GM12873 (cell line): ENCODE data around the gene CPNE6.

Experiments used
- CTCF ChIP-seq: IDR thresholded peaks from 2 replicates; pipeline ENCODE4 v1.5.1; 2012; ENCODE audit warnings: low read depth, mild to moderate bottlenecking, moderate library complexity, low read length, control low read depth; ENCODE audit not compliant: insufficient read depth; ENCODE audit errors: missing control alignments

The CPNE6 gene

GRCh38 chr14:24084440-24084839 lies 13.1 kb downstream of the CPNE6 start:
- TF ChIP-seq CTCF, result no peak

GRCh38 chr14:24085215-24085614 lies 13.9 kb downstream of the CPNE6 start:
- no peak for TF ChIP-seq CTCF

GRCh38 chr14:24086193-24086955 lies 15.0 kb downstream of the CPNE6 start:
- no peak for TF ChIP-seq CTCF

GRCh38 chr14:24087004-24087403 lies 15.6 kb downstream of the CPNE6 start:
- TF ChIP-seq CTCF, result no peak

GRCh38 chr14:24088095-24088494 lies 16.7 kb downstream of the CPNE6 start:
- TF ChIP-seq CTCF, result no peak

- no peak for TF ChIP-seq CTCF
Observed at GRCh38 chr14:24089890-24090289, 18.5 kb downstream of the CPNE6 start.

GRCh38 chr14:24092110-24092504 lies 20.7 kb downstream of the CPNE6 start:
- no peak for TF ChIP-seq CTCF
